GM23338 (cell line): ENCODE measurements around the gene UBA6. TPM values are rescaled to one million over a fixed set of nuclear protein-coding genes. Genes with fewer than 3 reads are reported as not detected.

Source experiments
- ATAC-seq: fragments of 200-7000 bp; cut with Tn5 transposase; 3 replicates; pipeline ENCODE4 v1.9.1; 2020
- DNase-seq: peaks from one replicate; pipeline ENCODE4 v3.0.0-alpha.2; 2015; ENCODE audit warnings: low spot score
- H2AFZ ChIP-seq: fragments of 200-600 bp; sonication (generic); 2 replicates; pipeline ENCODE4 v1.8.0; 2016; ENCODE audit warnings: antibody characterized with exemption, mild to moderate bottlenecking, moderate library complexity
- H3F3A ChIP-seq: fragments of 200-600 bp; sonication (generic); replicated peaks from 2 replicates; pipeline ENCODE4 v1.8.0; 2017; ENCODE audit warnings: antibody characterized with exemption, mixed run types, low read depth
- H3K27ac ChIP-seq: fragments of 200-600 bp; sonication (generic); 2 replicates; pipeline ENCODE4 v1.6.1; 2016; ENCODE audit warnings: low read depth
- H3K27me3 ChIP-seq: fragments of 200-600 bp; sonication (generic); 2 replicates; pipeline ENCODE4 v1.8.0; 2016; ENCODE audit warnings: mild to moderate bottlenecking, mixed run types, moderate library complexity; ENCODE audit not compliant: insufficient read depth
- H3K36me3 ChIP-seq: fragments of 200-600 bp; sonication (generic); 2 replicates; pipeline ENCODE4 v1.8.0; 2016; ENCODE audit warnings: mild to moderate bottlenecking; ENCODE audit not compliant: insufficient read depth
- H3K4me1 ChIP-seq: fragments of 200-600 bp; sonication (generic); 2 replicates; pipeline ENCODE4 v1.8.0; 2016; ENCODE audit warnings: mild to moderate bottlenecking, moderate library complexity; ENCODE audit not compliant: insufficient read depth
- H3K4me2 ChIP-seq: fragments of 200-600 bp; sonication (generic); 2 replicates; pipeline ENCODE4 v1.7.1; 2017; ENCODE audit warnings: mixed run types
- H3K4me3 ChIP-seq: fragments of 200-600 bp; sonication (generic); 2 replicates; pipeline ENCODE4 v1.6.1; 2016; ENCODE audit warnings: mixed run types
- H3K79me2 ChIP-seq: fragments of 200-600 bp; sonication (generic); replicated peaks from 2 replicates; pipeline ENCODE4 v1.8.0; 2017; ENCODE audit warnings: mild to moderate bottlenecking; ENCODE audit not compliant: insufficient read depth
- H3K9me2 ChIP-seq: fragments of 200-600 bp; sonication (generic); 2 replicates; pipeline ENCODE4 v1.8.0; 2017; ENCODE audit not compliant: insufficient read depth
- H4K20me1 ChIP-seq: fragments of 200-600 bp; sonication (generic); replicated peaks from 2 replicates; pipeline ENCODE4 v1.8.0; 2017; ENCODE audit warnings: mild to moderate bottlenecking; ENCODE audit not compliant: insufficient read depth
- H3K27ac Mint-ChIP-seq: 2 replicates; pipeline ENCODE4 v1.8.0; 2020; ENCODE audit warnings: inconsistent platforms, mild to moderate bottlenecking, moderate library complexity, mixed read lengths
- H3K27me3 Mint-ChIP-seq: 3 replicates; pipeline ENCODE4 v1.8.0; 2022; ENCODE audit warnings: low read depth, mild to moderate bottlenecking, moderate library complexity, mixed read lengths, inconsistent platforms; ENCODE audit not compliant: insufficient read depth, poor library complexity
- H3K36me3 Mint-ChIP-seq: 3 replicates; pipeline ENCODE4 v1.8.0; 2021; ENCODE audit warnings: low read depth, mild to moderate bottlenecking, inconsistent platforms, moderate library complexity, mixed read lengths
- H3K4me1 Mint-ChIP-seq: 3 replicates; pipeline ENCODE4 v1.8.0; 2020; ENCODE audit warnings: mild to moderate bottlenecking, inconsistent platforms, mixed read lengths
- H3K4me3 Mint-ChIP-seq: 3 replicates; pipeline ENCODE4 v1.8.0; 2021; ENCODE audit warnings: moderate library complexity, mild to moderate bottlenecking, inconsistent platforms, mixed read lengths
- H3K9me3 Mint-ChIP-seq: 3 replicates; pipeline ENCODE4 v1.8.0; 2020; ENCODE audit warnings: moderate library complexity, mild to moderate bottlenecking, inconsistent platforms, mixed read lengths
- CREB1 ChIP-seq: fragments of 250-450 bp; sonication (Bioruptor Pico); IDR thresholded peaks from 2 replicates; pipeline ENCODE4 v1.5.0; 2020; ENCODE audit warnings: low read depth, mild to moderate bottlenecking, moderate library complexity
- EZH2 ChIP-seq: fragments of 200-600 bp; sonication (generic); IDR thresholded peaks from one replicate; pipeline ENCODE4 v1.8.0; 2017; ENCODE audit warnings: antibody characterized with exemption, mild to moderate bottlenecking, low read depth; ENCODE audit not compliant: unreplicated experiment
- EZH2phosphoT487 ChIP-seq: fragments of 200-600 bp; sonication (generic); IDR thresholded peaks from one replicate; pipeline ENCODE4 v1.8.1; 2018; ENCODE audit warnings: antibody characterized with exemption; ENCODE audit not compliant: unreplicated experiment
- JUNB ChIP-seq: IDR thresholded peaks from one replicate; pipeline ENCODE4 v1.6.1; 2016; ENCODE audit warnings: antibody characterized with exemption; ENCODE audit not compliant: unreplicated experiment
- NANOG ChIP-seq: IDR thresholded peaks from 2 replicates; pipeline ENCODE4 v1.6.1; 2016; ENCODE audit warnings: antibody characterized with exemption, borderline replicate concordance
- POLR2AphosphoS5 ChIP-seq: IDR thresholded peaks from 2 replicates; pipeline ENCODE4 v1.6.1; 2016; ENCODE audit warnings: antibody characterized with exemption, low read depth
- STAT1 ChIP-seq: IDR thresholded peaks from one replicate; pipeline ENCODE4 v1.6.1; 2016; ENCODE audit warnings: antibody characterized with exemption; ENCODE audit not compliant: unreplicated experiment
- ZNF114 ChIP-seq: fragments of 250-450 bp; sonication (Bioruptor Pico); IDR thresholded peaks from 2 replicates; pipeline ENCODE4 v1.5.0; 2020; ENCODE audit warnings: mild to moderate bottlenecking, moderate library complexity
- polyA plus RNA-seq: library from polyadenylated mRNA; unstranded; fragments of >200 nt; fragmentation: Nextera tagmentation; extraction: Ambion mirVana; gene quantifications from 2 replicates; pipeline ENCODE4 v1.2.1, GENCODE V29; 2016
- total RNA-seq: library from RNA; depleted of rRNA; stranded (reverse); fragments of >200 nt; shearing (Covaris generic); gene quantifications from 2 replicates; pipeline ENCODE4 v1.2.3, GENCODE V29; 2014
- TF ChIP-seq, protein P1 (sequence below): IDR thresholded peaks from one replicate; pipeline ENCODE4 v1.6.1; 2018; ENCODE audit warnings: antibody characterized with exemption; ENCODE audit not compliant: unreplicated experiment
- TF ChIP-seq, protein P2 (sequence below), 2 experiments: fragments of 200-600 bp in 1 of 2; sonication (generic) in 1 of 2; conservative IDR thresholded peaks; 2 replicates each; pipeline versions ENCODE4 v1.5.1 to v1.6.1; 2016 to 2017; ENCODE audit warnings: antibody characterized with exemption in 2 of 2, low read depth in 2 of 2, mild to moderate bottlenecking in 2 of 2, moderate library complexity in 1 of 2

The UBA6 gene
- total and polyA plus RNA-seq, 2 experiments from 2014 or later, result 17.6 to 77.3 TPM

DNA sequence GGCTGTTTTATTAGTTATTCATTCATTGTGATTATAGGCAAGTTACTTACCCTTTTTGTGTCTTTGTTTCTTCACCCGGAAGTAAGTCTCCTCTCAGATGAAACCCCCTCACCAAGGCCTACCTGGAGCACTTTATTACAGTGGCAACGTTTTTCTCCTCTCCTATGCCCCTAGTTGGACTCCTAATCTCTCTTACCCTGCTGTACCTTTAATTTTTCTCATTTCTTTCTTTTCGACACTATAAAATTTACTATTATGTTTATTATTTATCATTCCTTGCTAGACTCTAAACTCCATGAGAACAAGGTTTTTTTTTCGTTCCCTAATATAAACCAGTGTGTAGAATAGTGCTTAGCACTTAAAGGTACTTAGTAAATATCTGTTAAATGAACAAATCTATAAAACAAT is 124.9 kb downstream of the UBA6 start:
- ATAC-seq (no peak), DNase-seq (no peak)
- no peaks in the 10 kb centered on the region for H3K79me2 ChIP-seq
- Mint-ChIP-seq H3K4me3 (no peak overlapping the region), H3K4me1 (peaks cover 11% of the 10 kb centered on the region; the same call in 2 of the 3 replicates), H3K27ac (peak overlapping the region; percentile 75), H3K9me3 (no peaks in the 10 kb centered on the region), H3K36me3 (no peaks in the 10 kb centered on the region), H3K27me3 (no peaks in the 10 kb centered on the region)
- H3K27ac ChIP-seq, result no peak overlapping the region
- H3K4me1 ChIP-seq, result peaks cover 7% of the 10 kb centered on the region; the same call in 1 of the 2 replicates
- H3K4me2 ChIP-seq, result no peak overlapping the region
- no peaks in the 10 kb centered on the region for H3K9me2 ChIP-seq
- H3K27me3 ChIP-seq, result no peaks in the 10 kb centered on the region
- H4K20me1 ChIP-seq, result no peaks in the 10 kb centered on the region
- H3F3A ChIP-seq, result no peaks in the 10 kb centered on the region
- H3K4me3 ChIP-seq, result no peak overlapping the region
- TF ChIP-seq JUNB, result no peak
- TF ChIP-seq ZNF114 (CRISPR knock-in tag), result no peak
- TF ChIP-seq, protein P1, sequence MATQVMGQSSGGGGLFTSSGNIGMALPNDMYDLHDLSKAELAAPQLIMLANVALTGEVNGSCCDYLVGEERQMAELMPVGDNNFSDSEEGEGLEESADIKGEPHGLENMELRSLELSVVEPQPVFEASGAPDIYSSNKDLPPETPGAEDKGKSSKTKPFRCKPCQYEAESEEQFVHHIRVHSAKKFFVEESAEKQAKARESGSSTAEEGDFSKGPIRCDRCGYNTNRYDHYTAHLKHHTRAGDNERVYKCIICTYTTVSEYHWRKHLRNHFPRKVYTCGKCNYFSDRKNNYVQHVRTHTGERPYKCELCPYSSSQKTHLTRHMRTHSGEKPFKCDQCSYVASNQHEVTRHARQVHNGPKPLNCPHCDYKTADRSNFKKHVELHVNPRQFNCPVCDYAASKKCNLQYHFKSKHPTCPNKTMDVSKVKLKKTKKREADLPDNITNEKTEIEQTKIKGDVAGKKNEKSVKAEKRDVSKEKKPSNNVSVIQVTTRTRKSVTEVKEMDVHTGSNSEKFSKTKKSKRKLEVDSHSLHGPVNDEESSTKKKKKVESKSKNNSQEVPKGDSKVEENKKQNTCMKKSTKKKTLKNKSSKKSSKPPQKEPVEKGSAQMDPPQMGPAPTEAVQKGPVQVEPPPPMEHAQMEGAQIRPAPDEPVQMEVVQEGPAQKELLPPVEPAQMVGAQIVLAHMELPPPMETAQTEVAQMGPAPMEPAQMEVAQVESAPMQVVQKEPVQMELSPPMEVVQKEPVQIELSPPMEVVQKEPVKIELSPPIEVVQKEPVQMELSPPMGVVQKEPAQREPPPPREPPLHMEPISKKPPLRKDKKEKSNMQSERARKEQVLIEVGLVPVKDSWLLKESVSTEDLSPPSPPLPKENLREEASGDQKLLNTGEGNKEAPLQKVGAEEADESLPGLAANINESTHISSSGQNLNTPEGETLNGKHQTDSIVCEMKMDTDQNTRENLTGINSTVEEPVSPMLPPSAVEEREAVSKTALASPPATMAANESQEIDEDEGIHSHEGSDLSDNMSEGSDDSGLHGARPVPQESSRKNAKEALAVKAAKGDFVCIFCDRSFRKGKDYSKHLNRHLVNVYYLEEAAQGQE, result no peak
- TF ChIP-seq NANOG, result no peak
- TF ChIP-seq EZH2, result no peak
- TF ChIP-seq POLR2AphosphoS5, result no peak
- no peak for TF ChIP-seq STAT1
- TF ChIP-seq CREB1 (CRISPR knock-in tag), result no peak
- TF ChIP-seq EZH2phosphoT487, result no peak
- TF ChIP-seq, protein P2, sequence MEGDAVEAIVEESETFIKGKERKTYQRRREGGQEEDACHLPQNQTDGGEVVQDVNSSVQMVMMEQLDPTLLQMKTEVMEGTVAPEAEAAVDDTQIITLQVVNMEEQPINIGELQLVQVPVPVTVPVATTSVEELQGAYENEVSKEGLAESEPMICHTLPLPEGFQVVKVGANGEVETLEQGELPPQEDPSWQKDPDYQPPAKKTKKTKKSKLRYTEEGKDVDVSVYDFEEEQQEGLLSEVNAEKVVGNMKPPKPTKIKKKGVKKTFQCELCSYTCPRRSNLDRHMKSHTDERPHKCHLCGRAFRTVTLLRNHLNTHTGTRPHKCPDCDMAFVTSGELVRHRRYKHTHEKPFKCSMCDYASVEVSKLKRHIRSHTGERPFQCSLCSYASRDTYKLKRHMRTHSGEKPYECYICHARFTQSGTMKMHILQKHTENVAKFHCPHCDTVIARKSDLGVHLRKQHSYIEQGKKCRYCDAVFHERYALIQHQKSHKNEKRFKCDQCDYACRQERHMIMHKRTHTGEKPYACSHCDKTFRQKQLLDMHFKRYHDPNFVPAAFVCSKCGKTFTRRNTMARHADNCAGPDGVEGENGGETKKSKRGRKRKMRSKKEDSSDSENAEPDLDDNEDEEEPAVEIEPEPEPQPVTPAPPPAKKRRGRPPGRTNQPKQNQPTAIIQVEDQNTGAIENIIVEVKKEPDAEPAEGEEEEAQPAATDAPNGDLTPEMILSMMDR (conservative IDR thresholded peaks at IDR 0.05; ENCODE audit: low read depth in 2 of 2), result no peak
- peak overlapping the region; percentile 38 for H2AFZ ChIP-seq
- no peaks in the 10 kb centered on the region for H3K36me3 ChIP-seq
